ENCODE measurements around the gene CTNND2. TPM values are rescaled to one million over a fixed set of nuclear protein-coding genes. Genes with fewer than 3 reads are reported as not detected.

The CTNND2 gene
- total and polyA plus RNA-seq, 2 donors (not counting 1 experiment from before 2014, with no cell fraction given) = not detected

GRCh38 chr5:11518676-11519075 lies 385.6 kb downstream of the CTNND2 start:
- H3K4me3 ChIP-seq (ENCODE audit: control extremely low read depth in 1 of 5, extremely low read depth in 1 of 5, insufficient read depth in 1 of 5, low read depth in 2 of 5, low read length in 4 of 5) = no peak overlapping the region
- no CpG with 5 or more reads among the region's 2 CpGs for WGBS (ENCODE audit: insufficient coverage)
- H2AFZ ChIP-seq (ENCODE audit: insufficient read depth, low read depth, low read length, poor library complexity, severe bottlenecking) = no peak overlapping the region
- no peak for DNase-seq
- no peaks in the 10 kb centered on the region for H3K27me3 Mint-ChIP-seq
- no peaks in the 10 kb centered on the region for H3K4me1 Mint-ChIP-seq
- intact Hi-C loops (cut with micrococcal nuclease) = no loop called here
- H3K4me3 Mint-ChIP-seq = no peak overlapping the region
- ChIA-PET CTCF (no interaction called here), POLR2A (no interaction called here)
- H3K27ac Mint-ChIP-seq = no peak overlapping the region
- no peaks in the 10 kb centered on the region for H3K4me1 ChIP-seq (ENCODE audit: control insufficient read depth in 2 of 2, insufficient read depth in 2 of 2, low read length in 2 of 2)
- H3K9ac ChIP-seq (ENCODE audit: low read length) = no peak overlapping the region
- no peak overlapping the region for H3K4me2 ChIP-seq (replicated peaks; ENCODE audit: low read depth, low read length, poor library complexity, severe bottlenecking)
- TF ChIP-seq EZH2 (IDR thresholded peaks at IDR 0.05; ENCODE audit: borderline replicate concordance, insufficient read depth, low read depth, low read length, poor library complexity, severe bottlenecking) (no peak), CTCF (IDR thresholded peaks at IDR 0.05) (no peak)
- no peaks in the 10 kb centered on the region for H3K36me3 ChIP-seq (replicated peaks in 1 of 2; ENCODE audit: control extremely low read depth in 1 of 2, control insufficient read depth in 1 of 2, extremely low read depth in 1 of 2, insufficient read depth in 2 of 2, low read length in 1 of 2)
- H4K20me1 ChIP-seq (ENCODE audit: control insufficient read depth, insufficient read depth, low read length, poor library complexity, severe bottlenecking) = no peaks in the 10 kb centered on the region
- no peak overlapping the region for H3K27ac ChIP-seq (ENCODE audit: low read length in 2 of 2)
- ATAC-seq (ENCODE audit: low read depth) = no peak
- no peaks in the 10 kb centered on the region for H3K79me2 ChIP-seq (ENCODE audit: control insufficient read depth, insufficient read depth, low read length)
- H3K9me3 ChIP-seq (ENCODE audit: control extremely low read depth in 1 of 3, control insufficient read depth in 2 of 3, insufficient read depth in 1 of 3, low read length in 2 of 3) = no peaks in the 10 kb centered on the region
- no peaks in the 10 kb centered on the region for H3K9me3 Mint-ChIP-seq (ENCODE audit: insufficient read depth)
- no peaks in the 10 kb centered on the region for H3K27me3 ChIP-seq (replicated peaks in 1 of 4; ENCODE audit: control extremely low read depth in 1 of 4, control insufficient read depth in 3 of 4, insufficient read depth in 4 of 4, low read length in 3 of 4)

- 75% methylated on average over 2 of the region's 11 CpGs for WGBS (ENCODE audit: insufficient coverage)
- Histone ChIP-seq H3K4me3 (ENCODE audit: control extremely low read depth in 1 of 5, extremely low read depth in 1 of 5, insufficient read depth in 1 of 5, low read depth in 2 of 5, low read length in 4 of 5) (no peak overlapping the region), H3K4me1 (ENCODE audit: control insufficient read depth in 2 of 2, insufficient read depth in 2 of 2, low read length in 2 of 2) (no peaks in the 10 kb centered on the region), H2AFZ (ENCODE audit: insufficient read depth, low read depth, low read length, poor library complexity, severe bottlenecking) (no peak overlapping the region), H3K36me3 (replicated peaks in 1 of 2; ENCODE audit: control extremely low read depth in 1 of 2, control insufficient read depth in 1 of 2, extremely low read depth in 1 of 2, insufficient read depth in 2 of 2, low read length in 1 of 2) (no peaks in the 10 kb centered on the region), H3K9me3 (ENCODE audit: control extremely low read depth in 1 of 3, control insufficient read depth in 2 of 3, insufficient read depth in 1 of 3, low read length in 2 of 3) (no peaks in the 10 kb centered on the region), H3K27ac (ENCODE audit: low read length in 2 of 2) (no peak overlapping the region), H3K79me2 (ENCODE audit: control insufficient read depth, insufficient read depth, low read length) (no peaks in the 10 kb centered on the region), H3K4me2 (replicated peaks; ENCODE audit: low read depth, low read length, poor library complexity, severe bottlenecking) (no peak overlapping the region), H3K27me3 (replicated peaks in 1 of 4; ENCODE audit: control extremely low read depth in 1 of 4, control insufficient read depth in 3 of 4, insufficient read depth in 4 of 4, low read length in 3 of 4) (no peaks in the 10 kb centered on the region), H4K20me1 (ENCODE audit: control insufficient read depth, insufficient read depth, low read length, poor library complexity, severe bottlenecking) (no peaks in the 10 kb centered on the region), H3K9ac (ENCODE audit: low read length) (no peak overlapping the region)
- no peak for DNase-seq
- POLR2A ChIA-PET = no interaction called here
- TF ChIP-seq EZH2 (IDR thresholded peaks at IDR 0.05; ENCODE audit: borderline replicate concordance, insufficient read depth, low read depth, low read length, poor library complexity, severe bottlenecking) (no peak), CTCF (IDR thresholded peaks at IDR 0.05) (no peak)
- no peak overlapping the region for H3K4me3 Mint-ChIP-seq
- intact Hi-C loops (cut with micrococcal nuclease) = no loop called here
- H3K4me1 Mint-ChIP-seq = no peaks in the 10 kb centered on the region
- H3K9me3 Mint-ChIP-seq (ENCODE audit: insufficient read depth) = no peaks in the 10 kb centered on the region
- CTCF ChIA-PET = no interaction called here
- no peak for ATAC-seq (ENCODE audit: low read depth)
- no peaks in the 10 kb centered on the region for H3K27me3 Mint-ChIP-seq
- H3K27ac Mint-ChIP-seq = no peak overlapping the region
Observed at GRCh38 chr5:11514705-11515432, 389.4 kb downstream of the CTNND2 start.
